Common myeloid progenitor, CD34-positive (primary cell): Measurements from ENCODE around the gene ODC1.

Experiments
- CTCF ChIA-PET: fragments of 350-600 bp; sonication (Branson Sonifier 250); formaldehyde crosslinking; loops from one replicate; lab custom pipeline; 2021; ENCODE audit warnings: antibody characterized with exemption; lab: Charles Lee
- POLR2A ChIA-PET: fragments of 350-600 bp; sonication (Branson Sonifier 250); formaldehyde crosslinking; loops from one replicate; lab custom pipeline; 2021; ENCODE audit warnings: antibody characterized with exemption; lab: Charles Lee
- DNase-seq, 3 donors: peaks; one replicate each; pipeline versions ENCODE4 v3.0.0 to v3.0.0-alpha.2; 2013
- H3K27ac ChIP-seq, 2 experiments: 1 replicate in 1 of 2; 2 replicates in 1 of 2; pipeline ENCODE4 v1.7.0; 2013; ENCODE audit warnings: inconsistent platforms in 2 of 2, low read length in 2 of 2, mild to moderate bottlenecking in 2 of 2, low read depth in 1 of 2, moderate library complexity in 1 of 2; ENCODE audit not compliant: severe bottlenecking in 2 of 2, insufficient read depth in 1 of 2, poor library complexity in 1 of 2
- H3K27me3 ChIP-seq, 5 experiments: replicated peaks in 2 of 5; 1 replicate in 3 of 5; 2 replicates in 2 of 5; pipeline versions ENCODE4 v1.6.1 to v1.7.0; 2013; ENCODE audit warnings: low read length in 4 of 5, mild to moderate bottlenecking in 2 of 5, moderate library complexity in 2 of 5, inconsistent platforms in 1 of 5; ENCODE audit not compliant: insufficient read depth in 5 of 5, control insufficient read depth in 4 of 5
- H3K36me3 ChIP-seq, 4 experiments: 1 replicate in 2 of 4; 2 replicates in 2 of 4; pipeline versions ENCODE4 v1.6.1 to v1.7.0; 2013; ENCODE audit warnings: low read length in 3 of 4, control low read depth in 1 of 4, mild to moderate bottlenecking in 1 of 4; ENCODE audit not compliant: control insufficient read depth in 4 of 4, insufficient read depth in 4 of 4
- H3K4me1 ChIP-seq, 4 experiments: 1 replicate in 3 of 4; 2 replicates in 1 of 4; pipeline versions ENCODE4 v1.6.1 to v1.7.1; 2013; ENCODE audit warnings: low read length in 3 of 4, mild to moderate bottlenecking in 3 of 4, control low read depth in 1 of 4, inconsistent platforms in 1 of 4, moderate library complexity in 1 of 4; ENCODE audit not compliant: control insufficient read depth in 4 of 4, insufficient read depth in 4 of 4; ENCODE audit errors: control extremely low read depth in 1 of 4
- H3K4me3 ChIP-seq, 7 experiments: 1 replicate in 4 of 7; 2 replicates in 3 of 7; pipeline versions ENCODE4 v1.5.1 to v1.7.0; 2013; ENCODE audit warnings: mild to moderate bottlenecking in 7 of 7, low read length in 6 of 7, moderate library complexity in 6 of 7, inconsistent platforms in 2 of 7, low read depth in 2 of 7, control low read depth in 1 of 7; ENCODE audit not compliant: insufficient read depth in 4 of 7, control insufficient read depth in 1 of 7; ENCODE audit errors: extremely low read depth in 1 of 7
- H3K9me3 ChIP-seq, 5 experiments: 1 replicate in 4 of 5; 2 replicates in 1 of 5; pipeline versions ENCODE4 v1.6.1 to v1.7.1; 2013; ENCODE audit warnings: low read length in 4 of 5, mild to moderate bottlenecking in 2 of 5, inconsistent platforms in 1 of 5, low read depth in 1 of 5, moderate library complexity in 1 of 5; ENCODE audit not compliant: control insufficient read depth in 4 of 5, insufficient read depth in 2 of 5; ENCODE audit errors: control extremely low read depth in 1 of 5
- WGBS: methylation state at CpG from one replicate; pipeline ENCODE4 v1.1.5; 2013; ENCODE audit not compliant: insufficient coverage; 5-methylcytosine and 5-hydroxymethylcytosine counted together

Gene ODC1

GRCh38 chr2:10392951-10393639 lies 55.0 kb downstream of the ODC1 start:
- peak overlapping the region in 1 of 7 experiments; percentile 4 for H3K4me3 ChIP-seq
- 32% methylated on average over 7 of the region's 9 CpGs for WGBS
- CTCF ChIA-PET = interaction anchor here (0.8 to 11.4 kb wide), 7 partner anchors 9 to 89 kb away, joined by 3 to 94 read pairs (median 4); no protein-coding TSS in a partner anchor
- H3K4me1 ChIP-seq = peaks cover 2 to 47% (median 42%) of the 10 kb centered on the region in 4 experiments
- DNase-seq = peak in 2 of 3 donors; percentile 53 to 69
- no peaks in the 10 kb centered on the region for H3K9me3 ChIP-seq
- no peaks in the 10 kb centered on the region for H3K36me3 ChIP-seq
- H3K27ac ChIP-seq = no peak overlapping the region
- no peaks in the 10 kb centered on the region for H3K27me3 ChIP-seq
- POLR2A ChIA-PET = interaction anchor here (0.8 kb wide), 1 partner anchor 61 kb away, joined by 3 read pairs; no protein-coding TSS in a partner anchor

DNA sequence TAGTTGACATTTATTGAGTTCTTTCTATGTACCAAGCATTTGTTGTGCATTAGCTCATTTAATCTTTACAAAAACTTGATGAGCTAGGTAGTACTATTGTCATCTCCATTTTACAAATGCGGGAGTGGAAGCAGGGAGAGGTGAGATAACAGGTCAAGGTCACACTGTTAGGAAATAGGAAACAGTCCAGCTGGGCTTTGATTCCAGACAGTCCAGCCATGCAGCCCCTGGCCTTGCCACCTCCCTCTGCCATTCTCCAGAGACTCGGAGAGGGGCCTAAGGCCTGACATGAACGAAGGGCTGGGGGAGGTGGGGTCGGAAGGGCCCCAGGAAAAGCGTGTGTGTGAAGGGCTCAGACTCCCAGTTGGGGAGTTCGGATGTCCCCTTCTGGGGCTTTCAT lies 55.6 kb downstream of the ODC1 start:
- no peak for DNase-seq
- H3K9me3 ChIP-seq = no peaks in the 10 kb centered on the region

GRCh38 chr2:10392100-10392499 lies 56.0 kb downstream of the ODC1 start:
- Histone ChIP-seq H3K9me3 (no peaks in the 10 kb centered on the region), H3K36me3 (no peaks in the 10 kb centered on the region), H3K4me3 (no peak overlapping the region), H3K27me3 (no peaks in the 10 kb centered on the region), H3K4me1 (peaks cover 2 to 46% (median 38%) of the 10 kb centered on the region in 4 experiments), H3K27ac (no peak overlapping the region)
- DNase-seq = no peak
- 89% methylated on average over 4 of the region's 5 CpGs for WGBS
- ChIA-PET CTCF (interaction anchor here (1.0 to 11.4 kb wide), 6 partner anchors 9 to 268 kb away, joined by 3 to 94 read pairs (median 4); no protein-coding TSS in a partner anchor), POLR2A (no interaction called here)

More for the DNA sequence above, 55.6 kb downstream of the ODC1 start:
- ChIA-PET POLR2A (interaction anchor here (0.8 kb wide), 1 partner anchor 60 kb away, joined by 3 read pairs; no protein-coding TSS in a partner anchor), CTCF (interaction anchor here (1.0 to 11.4 kb wide), 7 partner anchors 10 to 89 kb away, joined by 3 to 94 read pairs (median 5); no protein-coding TSS in a partner anchor)
- WGBS = 94% methylated on average over 5 of the region's 6 CpGs
- Histone ChIP-seq H3K4me3 (no peak overlapping the region), H3K27ac (no peak overlapping the region), H3K4me1 (peaks cover 2 to 46% (median 39%) of the 10 kb centered on the region in 4 experiments), H3K27me3 (no peaks in the 10 kb centered on the region), H3K36me3 (no peaks in the 10 kb centered on the region)

DNA sequence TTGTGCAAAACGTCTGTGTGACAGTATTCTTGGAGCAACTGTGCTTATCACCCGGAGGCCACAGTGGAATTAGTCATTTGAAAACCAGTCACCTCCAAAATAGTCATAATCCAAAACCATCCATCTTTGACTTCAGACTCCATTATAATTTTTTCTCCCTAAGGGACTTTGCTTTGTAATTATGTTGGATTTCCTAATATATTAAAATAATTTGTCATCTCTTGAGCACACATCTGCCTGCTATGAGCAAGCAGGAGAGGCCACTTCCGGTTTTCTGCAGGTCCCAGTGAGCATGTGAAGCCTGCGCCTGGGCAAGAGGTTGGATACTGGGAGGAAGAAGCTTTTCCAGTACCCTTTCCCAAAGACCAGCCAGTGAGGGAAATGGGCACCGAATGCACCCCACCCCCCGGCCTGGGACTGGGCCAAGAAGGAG lies 57.7 kb downstream of the ODC1 start:
- POLR2A ChIA-PET = interaction anchor here (0.5 to 0.7 kb wide), 2 partner anchors 13 to 36 kb away, joined by 3 to 4 read pairs; no protein-coding TSS in a partner anchor

More for the DNA sequence above, 57.7 kb downstream of the ODC1 start:
- WGBS = 61% methylated on average over 4 of the region's 6 CpGs
- Histone ChIP-seq H3K36me3 (peaks cover 0 to 2% (median 0%) of the 10 kb centered on the region in 4 experiments), H3K27me3 (no peaks in the 10 kb centered on the region), H3K4me1 (peaks cover 2 to 58% (median 51%) of the 10 kb centered on the region in 4 experiments), H3K27ac (no peak overlapping the region), H3K4me3 (no peak overlapping the region), H3K9me3 (no peaks in the 10 kb centered on the region)
- no peak for DNase-seq
- CTCF ChIA-PET = interaction anchor here (0.8 to 11.4 kb wide), 5 partner anchors 8 to 265 kb away, joined by 3 to 94 read pairs (median 8); no protein-coding TSS in a partner anchor
